BLaER1 treated with 17β-estradiol and CSF1 and Interleukin-3, amounts not matched to agents 10 nM and 100 nM (cell line): ENCODE data around the gene NOTCH4.

ENCODE experiments used
- H3K27ac ChIP-seq, 11 experiments: shearing (Covaris generic); formaldehyde crosslinking; 2 replicates each; pipeline ENCODE4 v1.8.1; 2022
- H3K27me3 ChIP-seq, 11 experiments: shearing (Covaris generic); formaldehyde crosslinking; 2 replicates each; pipeline ENCODE4 v1.8.1; 2022
- H3K36me3 ChIP-seq, 11 experiments: shearing (Covaris generic); formaldehyde crosslinking; 2 replicates each; pipeline ENCODE4 v1.8.1; 2022
- H3K4me1 ChIP-seq, 10 experiments: shearing (Covaris generic); formaldehyde crosslinking; 2 replicates each; pipeline ENCODE4 v1.8.1; 2022
- H3K4me2 ChIP-seq, 11 experiments: shearing (Covaris generic); formaldehyde crosslinking; 2 replicates each; pipeline ENCODE4 v1.8.1; 2022
- H3K4me3 ChIP-seq, 10 experiments: shearing (Covaris generic); formaldehyde crosslinking; 2 replicates each; pipeline ENCODE4 v1.8.1; 2022
- H3K9ac ChIP-seq, 11 experiments: shearing (Covaris generic); formaldehyde crosslinking; 2 replicates each; pipeline ENCODE4 v1.8.1; 2022
- H3K9me3 ChIP-seq, 11 experiments: shearing (Covaris generic); formaldehyde crosslinking; replicated peaks in 1 of 11; 2 replicates each; pipeline ENCODE4 v1.8.1; 2022
- H4K20me1 ChIP-seq, 11 experiments: shearing (Covaris generic); formaldehyde crosslinking; 2 replicates each; pipeline ENCODE4 v1.8.1; 2022
- Cebpa-rat ChIP-seq, 11 experiments: shearing (Covaris generic); IDR thresholded peaks; 2 replicates each; pipeline ENCODE4 v1.8.1; 2022

NOTCH4 gene

DNA sequence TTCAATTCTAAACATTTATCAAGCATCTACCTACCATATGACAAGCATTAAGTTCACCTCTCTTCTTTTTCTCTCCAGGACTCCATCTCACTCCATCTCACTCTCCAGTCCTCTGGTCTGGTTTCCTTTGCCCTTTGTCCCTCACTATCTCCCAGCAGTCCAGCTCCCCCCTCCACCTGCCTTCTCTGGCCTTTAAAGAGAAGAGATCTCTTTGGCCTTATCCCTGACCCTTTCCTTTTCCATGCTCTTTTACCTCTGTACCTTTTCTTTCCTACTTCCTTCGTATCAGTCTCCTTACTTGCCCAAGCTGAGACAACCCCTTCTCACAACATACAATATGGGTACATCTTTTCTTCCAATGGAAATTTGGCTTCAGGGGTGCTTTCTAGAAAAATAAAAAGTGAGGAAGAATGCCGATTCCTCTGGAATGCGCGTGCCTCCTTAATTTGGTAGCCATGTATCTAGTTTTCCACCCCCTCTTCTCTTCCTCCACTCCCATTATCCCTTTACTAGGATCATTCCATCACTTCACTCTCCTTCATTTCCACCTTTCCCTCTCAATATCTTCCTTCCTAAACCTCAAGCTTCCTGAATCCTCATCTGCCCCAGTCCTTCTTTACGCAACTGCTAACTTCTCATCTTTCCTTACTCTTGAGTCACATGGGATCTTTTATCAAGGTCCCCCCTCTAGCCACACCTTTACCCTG is 47.2 kb downstream of the NOTCH4 start:
- Histone ChIP-seq H3K36me3 (peaks cover 12 to 25% (median 21%) of the 10 kb centered on the region in 11 experiments), H3K27me3 (no peaks in the 10 kb centered on the region), H4K20me1 (no peaks in the 10 kb centered on the region; a peak in 1 of 22 replicates), H3K4me2 (peak overlapping the region; percentile 88 to 98 (median 92)), H3K9ac (peak overlapping the region; percentile 81 to 92 (median 90)), H3K4me3 (peak overlapping the region; percentile 73 to 90 (median 82)), H3K9me3 (no peaks in the 10 kb centered on the region), H3K27ac (peak overlapping the region; percentile 80 to 94 (median 90)), H3K4me1 (peaks cover 61 to 80% (median 73%) of the 10 kb centered on the region in 10 experiments)
- no peak for TF ChIP-seq Cebpa-rat (IDR thresholded peaks at IDR 0.05)

DNA sequence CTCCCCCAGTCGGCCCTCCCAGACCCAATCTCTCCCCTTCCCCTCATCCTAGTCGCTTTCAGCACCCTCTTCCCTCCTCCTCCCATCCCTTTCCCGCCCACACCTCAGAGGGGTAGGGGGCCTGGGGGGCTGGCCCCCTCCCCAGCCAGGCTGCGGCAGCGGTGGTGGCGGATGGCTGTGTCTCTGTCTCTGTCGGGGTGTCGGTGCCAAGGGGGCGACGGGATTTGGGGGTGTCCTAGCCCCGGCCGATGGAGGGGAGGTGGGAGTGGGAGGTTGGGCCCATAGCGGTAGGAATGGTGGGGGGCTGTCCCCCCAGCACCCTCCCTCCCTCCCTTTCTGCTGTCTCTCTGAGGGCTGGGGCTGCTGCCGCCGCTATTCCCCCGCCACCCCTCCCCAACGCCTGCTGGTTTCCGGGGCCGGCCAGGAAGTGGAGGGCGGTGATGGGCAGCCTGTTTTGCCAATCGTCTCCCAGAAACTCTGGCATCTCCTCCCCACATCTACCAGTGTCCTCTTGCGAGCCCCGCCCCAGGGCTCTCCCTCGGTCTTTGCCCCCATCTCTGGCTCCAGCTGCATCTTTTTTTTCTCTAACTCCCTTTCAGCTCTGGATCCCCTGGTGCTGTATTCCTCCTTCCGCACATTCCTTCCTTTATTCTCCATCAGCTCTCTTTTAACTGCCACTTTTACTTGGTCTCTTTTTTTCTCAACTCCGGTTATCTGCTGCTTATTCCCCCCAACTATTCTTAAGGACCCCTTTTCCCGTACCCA is 48.0 kb downstream of the NOTCH4 start, which contains the start of gene AGPAT1:
Gene AGPAT1, minus strand, starts transcription at position 374 of the 765 bp plus-strand sequence. CDS start 4,588 bp downstream, outside the sequence.
- H3K4me2 ChIP-seq: peak within 1 kb of the TSS; percentile 92 to 100 (median 98)
- H3K27me3 ChIP-seq: no peaks in the 10 kb centered on the region
- peak within 1 kb of the TSS; percentile 73 to 90 (median 82) for H3K4me3 ChIP-seq
- H3K9me3 ChIP-seq: no peaks in the 10 kb centered on the region
- no peak for TF ChIP-seq Cebpa-rat (IDR thresholded peaks at IDR 0.05)
- H3K36me3 ChIP-seq: peaks cover 10 to 25% (median 18%) of the 10 kb centered on the region in 11 experiments
- no peaks in the 10 kb centered on the region; a peak in 1 of 22 replicates for H4K20me1 ChIP-seq
- peak within 1 kb of the TSS; percentile 86 to 92 (median 90) for H3K9ac ChIP-seq
- peak within 1 kb of the TSS; percentile 80 to 94 (median 90) for H3K27ac ChIP-seq
- H3K4me1 ChIP-seq: peaks cover 61 to 73% (median 69%) of the 10 kb centered on the region in 10 experiments

DNA sequence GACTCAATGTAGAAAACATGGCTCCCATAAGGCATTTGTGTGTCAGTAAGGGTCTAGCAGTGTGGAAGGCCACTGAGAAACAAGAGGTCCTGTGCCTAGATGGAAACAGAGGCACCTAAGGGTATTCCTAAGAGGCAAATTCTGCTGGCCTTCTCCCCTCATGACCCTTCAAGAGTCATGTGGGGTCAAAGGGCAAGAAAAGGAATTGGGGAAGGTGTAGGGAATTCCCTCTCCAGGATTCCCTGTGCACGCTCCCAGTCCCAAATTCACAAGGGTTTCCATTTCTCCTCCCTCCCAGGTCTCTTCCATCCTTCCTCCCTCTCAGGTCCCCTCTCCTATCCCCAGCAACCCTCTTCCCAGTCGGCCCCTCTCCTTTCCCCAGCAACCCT is 48.6 kb downstream of the NOTCH4 start:
- Histone ChIP-seq H3K4me1 (peaks cover 61 to 69% (median 63%) of the 10 kb centered on the region in 10 experiments), H3K27ac (peak overlapping the region; percentile 78 to 94 (median 86))

DNA sequence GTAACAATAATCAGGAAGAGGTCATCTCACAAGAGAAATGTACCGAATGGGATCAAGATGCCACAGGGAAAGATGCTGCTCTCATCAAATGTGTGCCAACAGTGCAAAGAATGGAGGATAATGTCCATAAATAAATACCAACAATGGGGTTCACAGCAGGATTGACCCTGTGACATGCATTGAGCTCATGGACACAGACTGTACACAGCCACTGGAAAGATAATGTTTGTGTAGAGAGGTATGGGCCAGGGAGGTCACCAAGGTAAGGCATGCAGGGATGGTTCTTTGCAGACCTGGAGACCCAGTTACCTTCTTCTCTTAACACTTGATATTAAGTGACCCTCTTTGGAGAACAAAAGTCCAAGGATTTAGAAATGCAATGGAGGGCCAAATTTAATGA is 49.5 kb downstream of the NOTCH4 start:
- Histone ChIP-seq H3K4me1 (peaks cover 52 to 64% (median 54%) of the 10 kb centered on the region in 10 experiments), H3K4me2 (peak overlapping the region; percentile 92 to 100 (median 98)), H3K4me3 (peak overlapping the region in 5 of 10 experiments; percentile 79 to 90 (median 86); a peak in 6 of 20 replicates), H3K27ac (no peak overlapping the region), H3K9me3 (no peaks in the 10 kb centered on the region), H3K27me3 (no peaks in the 10 kb centered on the region), H3K9ac (no peak overlapping the region), H4K20me1 (no peaks in the 10 kb centered on the region; a peak in 1 of 22 replicates), H3K36me3 (peaks cover 18 to 25% (median 21%) of the 10 kb centered on the region in 11 experiments)
- no peak for TF ChIP-seq Cebpa-rat (IDR thresholded peaks at IDR 0.05)

More for the DNA sequence above, 48.6 kb downstream of the NOTCH4 start:
- Histone ChIP-seq H3K4me2 (peak overlapping the region; percentile 92 to 100 (median 98)), H4K20me1 (no peaks in the 10 kb centered on the region; a peak in 1 of 22 replicates), H3K9ac (peak overlapping the region; percentile 86 to 92 (median 90)), H3K4me3 (peak overlapping the region; percentile 73 to 90 (median 82)), H3K9me3 (no peaks in the 10 kb centered on the region), H3K27me3 (no peaks in the 10 kb centered on the region), H3K36me3 (peaks cover 11 to 25% (median 19%) of the 10 kb centered on the region in 11 experiments)
- no peak for TF ChIP-seq Cebpa-rat (IDR thresholded peaks at IDR 0.05)

DNA sequence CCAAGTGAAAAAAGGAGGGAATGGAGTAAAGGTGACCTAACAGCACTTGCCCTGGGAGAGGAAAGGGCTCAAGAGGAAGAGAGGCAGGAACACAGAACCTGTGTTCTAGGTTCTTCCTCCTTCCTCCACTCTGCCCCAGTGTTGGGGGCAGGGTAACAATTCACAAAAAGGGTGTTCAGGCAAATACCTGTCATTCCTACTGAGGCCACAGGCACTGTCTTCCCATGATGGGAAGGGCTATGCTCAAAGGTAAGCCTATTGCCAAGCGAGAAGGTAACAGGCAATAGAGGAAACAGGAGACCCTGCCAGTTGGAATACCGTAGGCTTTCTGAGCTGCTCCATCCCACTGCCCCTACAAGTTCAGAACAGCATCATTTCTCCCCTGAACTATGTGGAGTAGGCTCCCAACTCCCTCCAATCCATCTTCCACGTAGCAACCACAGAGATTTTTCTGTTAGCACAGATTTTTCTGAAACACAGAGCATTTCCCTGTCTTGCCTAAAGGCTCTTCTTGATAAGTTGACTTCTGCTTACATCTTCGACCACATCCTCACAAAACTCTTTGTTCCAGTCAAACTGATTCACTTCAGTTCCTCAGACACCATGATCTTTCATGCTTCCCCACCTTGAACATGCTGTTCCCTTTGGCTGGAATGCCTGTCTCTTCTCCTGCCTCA is 50.7 kb downstream of the NOTCH4 start:
- Histone ChIP-seq H3K9ac (peak overlapping the region in 6 of 11 experiments; percentile 0 to 20 (median 6); a peak in 4 of 22 replicates), H3K4me1 (peaks cover 47 to 58% (median 49%) of the 10 kb centered on the region in 10 experiments), H3K36me3 (peaks cover 29 to 36% (median 33%) of the 10 kb centered on the region in 11 experiments), H3K27ac (peak overlapping the region in 7 of 11 experiments; percentile 12 to 56 (median 27); a peak in 11 of 22 replicates), H3K4me3 (peak overlapping the region in 1 of 10 experiments; percentile 11; a peak in 2 of 20 replicates), H3K4me2 (peak overlapping the region; percentile 3 to 100 (median 97); a peak in 21 of 22 replicates), H3K9me3 (no peaks in the 10 kb centered on the region), H3K27me3 (no peaks in the 10 kb centered on the region), H4K20me1 (peaks cover 0 to 6% (median 0%) of the 10 kb centered on the region in 11 experiments; a peak in 2 of 22 replicates)
- no peak for TF ChIP-seq Cebpa-rat (IDR thresholded peaks at IDR 0.05)

DNA sequence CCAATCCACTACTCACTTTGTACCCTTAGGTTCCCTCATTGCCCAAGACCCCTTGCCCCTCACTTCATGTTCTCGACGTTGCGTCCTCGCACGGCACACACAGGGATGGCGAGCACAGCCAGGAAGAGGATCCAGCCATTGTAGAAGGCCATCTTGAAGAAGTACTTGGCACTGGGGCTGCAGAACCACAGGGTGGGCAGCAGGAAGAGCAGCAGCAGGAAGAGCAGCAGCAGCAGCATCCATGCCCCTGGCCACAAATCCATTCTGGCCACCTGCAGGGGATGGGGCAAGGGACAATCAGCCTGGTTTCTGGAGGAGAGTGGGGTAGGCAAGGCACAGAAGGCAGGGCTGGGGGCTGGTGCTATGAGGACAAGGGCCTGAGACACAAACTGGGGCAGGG is 52.6 kb downstream of the NOTCH4 start:
- H3K4me3 ChIP-seq: no peak overlapping the region
- no peaks in the 10 kb centered on the region for H3K9me3 ChIP-seq
- no peak overlapping the region for H3K27ac ChIP-seq
- H3K4me1 ChIP-seq: peaks cover 34 to 50% (median 40%) of the 10 kb centered on the region in 10 experiments
- H3K36me3 ChIP-seq: peaks cover 48 to 56% (median 52%) of the 10 kb centered on the region in 11 experiments
- H3K27me3 ChIP-seq: no peaks in the 10 kb centered on the region
- H3K9ac ChIP-seq: no peak overlapping the region
- H3K4me2 ChIP-seq: no peak overlapping the region
- H4K20me1 ChIP-seq: peaks cover 0 to 25% (median 0%) of the 10 kb centered on the region in 11 experiments; a peak in 2 of 22 replicates
- no peak for TF ChIP-seq Cebpa-rat (IDR thresholded peaks at IDR 0.05)

DNA sequence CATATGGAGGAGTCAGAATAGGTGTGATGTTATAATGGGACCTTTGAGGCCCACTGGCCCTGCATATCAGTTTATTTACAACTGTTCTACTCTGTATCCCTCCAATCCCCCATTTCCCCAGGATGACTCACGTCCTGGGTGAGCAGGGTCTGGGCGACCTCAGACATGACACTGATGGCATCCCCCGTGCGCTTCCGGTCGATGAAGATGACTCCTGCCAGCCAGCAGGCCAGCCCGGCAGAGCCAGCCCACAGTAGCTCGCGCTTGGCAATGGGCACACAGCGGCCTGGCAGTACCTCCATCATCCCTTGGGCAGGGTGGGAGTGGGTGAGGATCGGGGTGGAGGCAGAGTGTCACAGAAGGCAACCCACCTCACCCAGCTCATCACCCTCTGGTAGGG is 53.6 kb downstream of the NOTCH4 start:
- Histone ChIP-seq H3K9me3 (no peaks in the 10 kb centered on the region), H3K4me3 (no peak overlapping the region), H3K27ac (no peak overlapping the region), H3K36me3 (peaks cover 49 to 65% (median 58%) of the 10 kb centered on the region in 11 experiments), H3K9ac (no peak overlapping the region), H3K4me1 (peaks cover 29 to 45% (median 37%) of the 10 kb centered on the region in 10 experiments), H3K27me3 (no peaks in the 10 kb centered on the region), H3K4me2 (no peak overlapping the region; a peak in 1 of 22 replicates), H4K20me1 (peaks cover 0 to 29% (median 0%) of the 10 kb centered on the region in 11 experiments; a peak in 2 of 22 replicates)
- TF ChIP-seq Cebpa-rat (IDR thresholded peaks at IDR 0.05): no peak

DNA sequence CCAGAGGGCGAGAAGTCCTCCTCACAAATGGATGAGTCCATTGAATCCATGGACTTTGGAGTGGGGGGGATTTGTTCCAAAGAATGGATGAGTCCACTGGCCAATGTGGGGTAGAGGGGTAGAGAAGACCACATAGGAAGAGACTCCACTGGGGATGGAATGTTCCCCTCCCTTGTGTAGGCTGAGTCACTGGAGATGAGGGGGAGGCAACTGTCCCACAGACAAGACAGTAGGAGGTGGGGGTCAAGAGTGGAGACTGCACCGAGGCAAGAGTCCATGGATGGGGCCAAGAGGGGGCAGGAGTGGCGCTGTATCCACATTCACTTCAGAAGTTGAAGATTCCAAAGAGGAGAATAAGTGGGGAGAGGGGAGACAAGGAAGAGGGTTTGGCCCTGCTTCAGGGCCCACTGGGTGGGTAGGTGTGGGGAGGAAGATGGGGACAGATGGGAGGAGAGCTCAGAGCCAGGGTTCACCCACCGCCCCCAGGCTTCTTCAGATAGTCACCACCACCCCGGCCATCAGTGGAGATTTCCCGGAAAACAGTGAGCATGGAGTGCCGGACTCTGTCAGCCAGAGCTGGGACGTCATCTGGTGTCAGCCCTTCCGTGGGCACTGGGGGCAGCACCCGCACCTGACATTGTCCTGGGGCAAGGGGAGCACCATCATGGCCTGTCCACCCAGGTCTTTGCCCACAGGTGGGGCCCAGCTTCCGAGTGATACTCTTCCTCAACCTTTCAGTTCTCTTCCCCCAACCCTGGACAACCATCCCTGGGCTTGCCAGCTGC is 54.9 kb downstream of the NOTCH4 start:
- no peak overlapping the region for H3K4me3 ChIP-seq
- H3K9me3 ChIP-seq: no peaks in the 10 kb centered on the region
- peaks cover 0 to 29% (median 0%) of the 10 kb centered on the region in 11 experiments; a peak in 2 of 22 replicates for H4K20me1 ChIP-seq
- H3K27me3 ChIP-seq: no peaks in the 10 kb centered on the region
- no peak for TF ChIP-seq Cebpa-rat (IDR thresholded peaks at IDR 0.05)
- H3K4me2 ChIP-seq: no peak overlapping the region; a peak in 1 of 22 replicates
- H3K9ac ChIP-seq: no peak overlapping the region
- peaks cover 49 to 73% (median 61%) of the 10 kb centered on the region in 11 experiments for H3K36me3 ChIP-seq
- no peak overlapping the region for H3K27ac ChIP-seq
- H3K4me1 ChIP-seq: peaks cover 16 to 32% (median 24%) of the 10 kb centered on the region in 10 experiments
